ENCODE results near the gene ZNF689. TPM values are rescaled to one million over a fixed set of nuclear protein-coding genes. Genes with fewer than 3 reads are reported as not detected.
A peak's percentile ranks its signal among the peaks of the same experiment; 100 is the strongest.
"Not testable (repeated sequence)": the region's sequence is repeated elsewhere in the genome, so short reads cannot be mapped to it uniquely, and the experiment has no call there.

ZNF689 gene
- polyA plus RNA-seq, 3 donors: 14.8 to 16.2 (median 15.7) TPM

DNA sequence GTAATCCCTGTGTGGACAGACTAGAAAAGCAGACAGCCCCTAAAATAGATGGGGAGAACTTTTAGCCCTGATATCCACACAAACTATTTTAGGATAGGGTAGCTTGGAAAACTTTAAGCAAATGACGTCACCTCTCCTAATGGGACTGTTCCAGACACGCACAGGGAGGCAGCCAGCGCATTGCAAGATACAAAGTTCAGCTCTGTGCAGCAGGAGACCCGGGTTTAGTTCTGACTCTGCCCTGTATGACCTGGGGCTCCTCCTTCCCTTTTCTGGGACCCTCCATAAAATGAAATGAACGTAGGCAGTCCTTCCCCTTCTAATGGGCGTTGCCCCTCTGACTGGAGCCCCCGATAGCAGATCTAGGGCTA lies 6.3 kb downstream of the ZNF689 start:
- no peak for DNase-seq

DNA sequence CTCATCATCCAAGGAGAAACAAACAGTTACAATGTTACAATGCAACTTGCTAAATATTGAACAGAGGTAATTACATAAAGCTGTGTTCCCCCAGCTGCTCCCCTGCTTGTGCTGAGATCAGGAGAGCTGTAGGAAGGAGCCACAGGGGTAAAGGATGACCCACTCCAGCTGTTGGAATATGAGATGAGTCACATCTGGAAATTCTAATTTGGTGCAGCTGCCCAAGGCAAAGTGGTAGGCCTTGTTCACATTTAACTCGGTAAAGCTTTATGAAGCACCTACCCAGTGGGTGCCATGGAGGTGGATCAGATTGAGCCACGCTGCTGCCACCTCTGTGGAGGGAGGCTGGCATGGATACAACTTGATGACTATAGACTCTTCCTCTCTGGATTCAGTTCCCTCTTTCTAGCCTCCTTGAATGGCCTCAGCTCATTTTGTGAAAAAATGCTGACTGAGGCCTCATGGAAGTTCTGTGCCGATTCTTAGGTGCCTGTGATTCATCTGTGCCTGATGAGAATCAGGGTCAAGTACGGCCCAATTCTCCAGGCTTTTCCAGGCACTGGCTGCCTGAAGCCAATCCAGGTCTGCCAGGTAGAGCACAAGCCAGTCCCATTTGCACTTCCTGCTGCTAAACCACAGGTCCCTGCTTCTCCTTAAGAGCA lies 7.4 kb downstream of the ZNF689 start:
- DNase-seq: no peak

DNA sequence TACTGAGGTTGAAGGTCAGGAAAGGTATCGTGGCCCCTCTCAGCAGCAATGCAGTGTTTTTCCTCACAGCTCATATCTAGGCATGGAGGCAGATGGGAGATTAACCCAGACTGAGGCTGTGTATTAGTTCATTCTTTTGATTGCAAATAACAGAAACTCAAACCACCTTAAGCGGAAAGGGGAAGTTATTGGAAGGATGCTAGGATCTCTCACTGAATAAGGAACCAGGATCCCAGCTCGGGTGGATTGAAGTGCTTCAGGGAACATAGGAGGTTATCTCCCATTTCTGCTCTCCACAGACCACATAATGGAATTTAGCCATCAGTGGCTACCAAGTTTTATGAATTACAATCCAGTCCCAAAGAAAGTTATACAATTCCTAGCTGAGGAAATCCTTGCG lies 8.2 kb downstream of the ZNF689 start:
- no peak for DNase-seq

DNA sequence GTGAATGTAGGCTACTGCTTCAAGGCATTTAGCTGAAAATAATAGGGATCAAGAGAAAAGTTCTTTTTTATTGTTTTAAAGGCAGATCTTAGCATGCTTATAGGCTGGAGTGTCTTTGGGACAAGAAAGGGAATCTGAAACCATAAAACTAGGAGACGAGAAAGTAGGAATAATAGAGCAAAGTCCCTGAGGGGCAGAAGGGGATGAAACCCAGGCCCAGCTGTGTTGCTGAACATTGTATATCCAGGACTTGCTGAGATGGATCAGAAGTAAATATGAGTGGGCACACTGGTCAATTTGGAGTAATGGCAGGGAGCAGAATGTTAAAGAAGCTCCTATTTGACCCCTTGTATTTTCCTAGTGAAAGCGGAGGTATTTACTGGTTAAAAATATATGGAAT lies 9.3 kb downstream of the ZNF689 start:
- DNase-seq: no peak

DNA sequence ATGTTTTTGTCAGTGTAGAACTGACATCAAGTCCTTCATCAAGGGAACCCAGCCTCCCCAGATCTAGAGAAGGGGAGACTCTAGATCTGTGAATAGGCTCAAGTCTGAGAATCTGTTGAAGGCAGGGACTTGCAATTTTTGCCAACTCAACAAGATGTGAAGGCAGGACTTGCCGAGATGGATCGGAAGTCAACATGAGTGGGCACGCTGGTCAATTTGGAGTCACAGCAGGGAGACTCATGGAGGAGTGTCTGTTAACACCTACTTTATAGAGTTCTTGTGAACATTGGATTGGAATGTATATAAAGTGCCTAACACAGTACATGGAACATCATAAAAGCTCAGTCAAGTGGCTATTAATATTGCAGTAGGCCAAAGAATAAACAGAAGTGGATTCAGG lies 10.0 kb downstream of the ZNF689 start:
- DNase-seq: no peak

DNA sequence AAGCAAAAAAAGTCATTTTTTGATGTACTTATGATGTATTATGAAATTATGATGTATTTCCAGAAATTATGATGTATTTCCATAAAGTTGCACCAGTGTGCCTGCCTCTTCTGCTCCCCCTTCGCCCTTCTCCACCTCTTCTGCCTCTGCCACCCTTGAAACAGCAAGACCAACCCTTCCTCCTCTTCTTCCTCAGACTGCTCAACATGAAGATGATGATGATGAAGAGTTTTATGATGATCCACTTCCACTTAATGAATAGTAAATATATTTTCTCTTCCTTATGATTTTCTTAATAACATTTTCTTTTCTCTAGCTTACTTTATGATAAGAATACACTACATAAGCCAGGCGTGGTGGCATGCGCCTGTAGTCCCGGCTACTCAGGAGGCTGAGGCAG lies 17.3 kb downstream of the ZNF689 start:
- no peak for DNase-seq

DNA sequence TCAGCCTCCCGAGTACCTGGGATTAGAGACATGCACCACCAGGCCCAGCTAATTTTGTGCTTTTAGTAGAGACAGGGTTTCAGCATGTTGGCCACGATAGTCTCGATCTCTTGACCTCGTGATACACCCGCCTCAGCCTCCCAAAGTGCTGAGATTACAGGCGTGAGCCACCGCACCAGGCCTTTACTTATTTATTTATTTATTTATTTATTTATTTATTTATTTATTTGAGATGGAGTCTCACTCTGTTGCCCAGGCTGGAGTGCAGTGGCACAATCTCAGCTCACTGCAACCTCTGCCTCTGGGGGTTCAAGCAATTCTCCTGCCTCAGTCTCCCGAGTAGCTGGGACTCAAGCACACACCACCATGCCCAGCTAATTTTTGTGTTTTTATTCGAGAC lies 19.3 kb downstream of the ZNF689 start:
- DNase-seq: not testable (repeated sequence)

DNA sequence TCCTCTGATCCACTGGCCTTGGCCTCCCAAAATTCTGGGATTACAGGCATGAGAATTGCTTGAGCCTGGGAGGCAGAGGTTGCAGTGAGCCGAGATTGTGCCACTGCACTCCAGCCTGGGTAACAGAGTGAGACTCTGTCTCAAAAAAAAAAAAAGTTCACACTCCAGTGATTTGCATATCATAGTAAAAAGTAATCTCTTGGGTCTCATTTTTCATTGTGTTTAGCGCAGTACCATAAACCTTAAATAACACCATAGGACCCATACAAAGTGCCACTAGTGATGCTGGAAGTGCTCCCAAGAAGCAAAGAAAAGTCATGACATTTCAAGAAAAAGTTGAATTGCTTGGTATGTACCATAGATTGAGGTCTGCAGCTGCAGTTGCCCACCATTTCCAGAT lies 20.6 kb downstream of the ZNF689 start:
- DNase-seq: not testable (repeated sequence)

DNA sequence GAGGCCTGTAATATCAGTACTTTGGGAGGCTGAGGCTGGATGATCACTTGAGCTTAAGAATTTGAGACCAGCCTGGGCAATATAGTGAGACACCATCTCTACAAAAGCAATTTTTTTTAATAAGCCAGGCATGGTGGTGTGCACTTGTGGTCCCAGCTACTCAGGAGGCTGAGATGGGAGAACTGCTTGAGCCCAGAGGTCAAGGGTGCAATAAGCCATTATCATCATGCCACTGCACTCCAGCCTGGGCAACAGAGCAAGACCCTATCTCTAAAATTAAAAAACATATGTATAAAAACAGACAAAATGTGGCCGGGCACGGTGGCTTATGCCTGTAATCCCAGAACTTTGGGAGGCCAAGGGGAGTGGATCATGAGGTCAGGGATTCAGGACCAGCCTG lies 21.5 kb downstream of the ZNF689 start:
- DNase-seq: no peak

DNA sequence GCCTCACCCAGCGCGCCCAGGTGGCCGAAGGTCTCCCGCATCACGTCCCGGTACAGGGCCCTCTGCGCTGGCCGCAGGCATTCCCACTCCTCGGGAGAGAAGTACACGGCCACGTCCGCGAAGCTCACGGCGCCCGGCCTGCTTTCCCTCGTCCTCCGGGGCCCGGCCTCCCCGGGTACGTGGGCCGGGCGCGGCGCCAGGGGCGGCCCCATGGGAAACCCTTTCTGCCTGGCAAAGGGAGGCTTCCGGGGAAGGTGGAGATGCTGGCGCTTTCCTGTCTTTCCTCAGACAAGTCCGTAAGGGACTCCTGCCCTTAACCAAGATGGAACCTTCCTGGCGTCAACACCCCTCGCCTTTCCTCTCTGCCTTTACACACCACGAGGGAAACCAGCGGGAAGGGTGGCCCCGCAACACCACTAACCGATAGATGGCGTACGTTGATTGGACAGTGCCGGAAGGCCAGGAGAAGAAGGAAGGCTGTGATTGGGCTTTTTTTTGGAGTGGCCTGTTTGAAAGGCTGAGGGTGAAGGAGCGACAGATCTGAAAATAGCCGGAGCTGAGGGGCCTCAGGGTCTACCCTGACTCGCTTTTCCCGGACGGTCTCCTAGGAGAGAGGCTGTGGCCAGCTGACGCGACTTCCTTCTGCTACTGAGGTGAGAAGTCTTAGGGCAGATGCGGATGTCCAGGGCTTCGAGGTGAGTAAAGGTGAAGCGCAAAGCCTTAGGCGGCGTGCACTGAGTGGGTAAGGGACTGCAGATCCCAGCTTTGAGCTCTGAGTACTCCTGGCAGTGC lies 24.6 kb downstream of the ZNF689 start, which contains the start of gene ZNF785:
TSS of gene ZNF785 (minus strand) at position 298 of the 792 bp plus-strand sequence. CDS start at position 212, 86 bp downstream.
- peak; percentile 99 for DNase-seq

DNA sequence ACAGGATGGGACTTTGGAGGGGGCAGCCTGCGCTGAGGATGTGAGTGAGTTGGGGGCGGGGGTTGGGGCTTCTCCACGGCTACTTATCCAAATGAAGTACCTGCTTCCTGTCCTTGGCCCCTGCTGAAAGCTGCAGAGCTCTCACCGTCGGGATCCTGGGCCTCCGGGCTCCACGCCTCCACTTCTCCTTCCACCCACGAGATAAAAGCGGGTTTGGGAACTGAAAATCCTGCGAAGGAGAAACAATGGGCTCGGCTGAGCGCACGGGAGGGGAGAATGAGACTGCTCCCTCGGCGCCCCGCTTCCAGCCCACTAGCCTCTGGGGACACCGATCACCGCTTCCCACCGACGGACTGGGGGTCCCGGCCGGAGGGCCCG lies 25.2 kb downstream of the ZNF689 start:
- DNase-seq: peak; percentile 12

DNA sequence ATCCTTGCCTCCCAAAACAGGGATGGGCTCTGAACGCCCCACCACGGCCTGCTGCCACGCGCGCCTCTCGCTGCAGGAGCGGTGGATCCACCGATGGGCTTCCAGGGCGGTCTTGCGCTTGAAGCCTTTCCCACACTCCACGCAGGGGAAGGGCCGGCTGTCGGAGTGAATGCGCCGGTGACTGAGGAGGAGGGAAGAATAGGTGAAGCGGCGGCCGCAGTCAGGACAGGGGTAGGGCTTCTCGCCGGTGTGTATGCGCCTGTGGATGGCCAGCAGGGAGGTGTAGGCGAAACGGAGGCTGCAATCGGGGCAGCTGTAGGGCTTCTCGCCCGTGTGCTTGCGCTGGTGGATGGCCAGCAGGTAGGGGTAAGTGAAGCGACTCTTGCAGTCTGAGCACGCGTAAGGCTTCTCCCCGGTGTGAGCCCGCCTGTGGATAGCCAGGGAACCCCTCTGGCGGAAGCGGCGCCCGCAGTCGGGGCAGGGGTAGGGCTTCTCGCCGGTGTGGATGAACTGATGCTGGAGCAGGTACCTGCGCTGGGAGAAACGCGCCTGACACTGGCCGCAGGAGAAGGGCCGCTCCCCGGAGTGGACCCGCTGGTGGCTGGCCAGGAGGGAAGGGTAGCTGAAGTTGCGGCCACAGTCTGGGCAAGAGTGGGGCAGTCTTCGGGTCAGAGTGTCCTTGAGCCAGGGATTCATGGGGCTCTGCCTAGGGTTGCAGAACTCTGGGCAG lies 27.4 kb downstream of the ZNF689 start:
- no peak for DNase-seq

DNA sequence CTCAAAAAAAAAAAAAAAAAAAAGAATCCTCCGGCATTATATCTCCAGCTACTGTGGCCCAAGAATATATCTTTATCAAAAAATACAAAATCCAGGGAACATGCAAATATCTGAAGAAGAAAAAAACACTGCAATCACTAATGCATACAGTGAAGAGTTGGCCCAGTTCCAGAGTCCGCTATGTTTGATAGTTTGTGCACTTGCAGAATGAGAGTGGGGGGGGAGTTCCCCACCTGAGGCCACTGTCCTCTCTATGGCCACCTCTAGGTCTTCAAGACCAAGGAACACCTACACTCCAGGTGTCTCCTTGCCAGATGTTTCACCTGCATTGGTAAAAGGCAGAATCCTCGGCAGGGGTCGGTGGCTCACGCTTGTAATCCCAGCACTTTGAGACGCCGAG lies 28.7 kb downstream of the ZNF689 start:
- no peak for DNase-seq

DNA sequence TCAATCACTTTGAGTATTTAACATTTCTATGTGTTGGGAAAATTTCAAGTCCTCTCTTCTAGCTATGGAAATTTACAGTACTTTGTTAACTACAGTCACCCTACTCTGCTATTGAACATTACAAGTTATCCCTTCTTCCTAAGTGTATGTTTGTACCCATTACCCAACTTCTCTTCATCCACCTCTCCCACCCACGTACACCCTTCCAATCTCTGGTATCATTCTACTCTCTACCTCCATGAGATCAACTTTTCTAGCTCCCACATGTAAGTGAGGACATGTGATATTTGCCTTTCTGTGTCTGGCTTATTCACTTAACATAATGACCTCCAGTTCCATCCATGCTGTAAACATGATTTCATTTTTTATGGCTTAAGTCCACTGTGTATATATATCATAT lies 35.5 kb downstream of the ZNF689 start:
- DNase-seq: no peak

DNA sequence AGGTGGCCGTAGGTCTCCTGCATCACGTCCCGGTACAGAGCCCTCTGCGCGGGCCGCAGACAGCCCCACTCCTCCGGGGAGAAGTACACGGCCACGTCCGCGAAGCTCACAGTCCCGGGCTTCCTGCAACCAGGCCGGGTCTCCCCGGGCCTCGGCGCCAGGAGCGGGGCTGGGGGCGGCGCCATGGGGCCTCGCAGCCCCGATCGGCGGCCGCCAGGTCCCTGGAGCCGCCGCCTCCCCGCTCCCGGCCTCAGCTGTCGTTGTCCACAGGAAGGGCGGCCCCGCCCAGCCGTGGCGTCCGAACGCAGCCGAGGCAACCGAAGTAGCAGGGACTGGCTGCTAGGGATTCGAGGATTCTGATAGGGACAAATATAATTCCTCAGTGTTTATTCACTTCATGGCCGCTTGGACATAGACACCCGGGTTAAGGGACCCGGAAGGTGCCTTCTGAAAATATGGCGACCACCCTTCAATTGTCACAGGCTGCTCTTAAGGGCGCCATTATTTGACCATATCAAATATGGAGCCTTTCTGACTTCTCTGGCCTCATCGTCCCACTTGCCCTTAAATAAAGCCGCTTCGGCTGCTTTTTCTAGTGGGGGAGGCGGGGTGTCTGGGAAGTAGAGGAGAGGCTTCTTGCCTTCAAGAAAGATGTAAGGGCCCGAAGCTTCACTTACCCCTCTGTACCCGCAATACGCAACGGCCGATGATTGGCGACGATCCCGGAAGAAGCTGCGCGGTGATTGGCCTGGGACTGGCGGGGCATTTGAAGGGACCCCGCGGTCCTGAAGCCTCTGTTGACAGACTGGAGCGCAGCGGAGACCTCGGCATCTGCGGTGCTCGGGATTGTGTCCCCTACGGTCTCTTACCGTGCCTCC lies 38.5 kb downstream of the ZNF689 start, which contains the start of gene ZNF688:
TSS of gene ZNF688 (minus strand) at position 270 of the 878 bp plus-strand sequence. CDS start at position 185, 85 bp downstream.
- DNase-seq: peak; percentile 99

DNA sequence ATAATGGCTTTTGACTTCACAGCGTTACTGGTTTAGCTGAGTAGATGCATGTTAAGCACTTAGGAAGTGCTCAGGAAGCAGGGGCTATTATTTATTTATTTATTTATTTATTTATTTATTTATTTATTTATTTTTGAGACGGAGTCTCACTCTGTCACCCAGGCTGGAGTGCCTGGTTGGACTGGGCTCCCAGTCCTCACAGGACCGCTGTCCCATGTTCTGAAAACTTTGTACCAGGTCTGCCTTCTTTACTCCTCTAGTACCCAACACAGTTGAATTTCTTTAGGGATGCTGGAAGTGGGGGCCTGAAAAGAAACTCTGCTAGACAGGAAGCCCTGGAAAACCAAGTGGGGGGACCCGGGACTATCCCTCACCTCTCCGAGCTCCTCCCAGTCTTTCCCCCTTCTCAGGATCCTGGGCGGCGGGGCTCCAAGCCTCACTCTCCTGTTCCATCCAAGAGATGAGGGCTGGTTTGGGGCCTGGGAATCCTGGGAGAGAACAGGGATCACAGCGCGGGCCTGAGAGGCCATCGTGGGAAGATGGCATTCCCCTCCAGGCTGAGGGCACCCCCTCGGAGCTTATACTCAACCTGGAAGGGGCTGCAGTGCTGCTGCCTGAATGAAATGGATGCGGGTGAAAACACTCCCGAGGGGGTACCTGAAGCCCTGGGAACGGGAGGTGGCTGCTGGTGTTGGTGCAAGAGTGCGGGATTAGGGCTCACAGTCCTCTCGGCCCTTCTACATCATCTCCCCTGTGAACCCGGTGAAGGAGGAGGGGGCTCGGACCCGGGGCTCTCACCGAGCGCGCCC lies 39.3 kb downstream of the ZNF689 start:
- no peak for DNase-seq

DNA sequence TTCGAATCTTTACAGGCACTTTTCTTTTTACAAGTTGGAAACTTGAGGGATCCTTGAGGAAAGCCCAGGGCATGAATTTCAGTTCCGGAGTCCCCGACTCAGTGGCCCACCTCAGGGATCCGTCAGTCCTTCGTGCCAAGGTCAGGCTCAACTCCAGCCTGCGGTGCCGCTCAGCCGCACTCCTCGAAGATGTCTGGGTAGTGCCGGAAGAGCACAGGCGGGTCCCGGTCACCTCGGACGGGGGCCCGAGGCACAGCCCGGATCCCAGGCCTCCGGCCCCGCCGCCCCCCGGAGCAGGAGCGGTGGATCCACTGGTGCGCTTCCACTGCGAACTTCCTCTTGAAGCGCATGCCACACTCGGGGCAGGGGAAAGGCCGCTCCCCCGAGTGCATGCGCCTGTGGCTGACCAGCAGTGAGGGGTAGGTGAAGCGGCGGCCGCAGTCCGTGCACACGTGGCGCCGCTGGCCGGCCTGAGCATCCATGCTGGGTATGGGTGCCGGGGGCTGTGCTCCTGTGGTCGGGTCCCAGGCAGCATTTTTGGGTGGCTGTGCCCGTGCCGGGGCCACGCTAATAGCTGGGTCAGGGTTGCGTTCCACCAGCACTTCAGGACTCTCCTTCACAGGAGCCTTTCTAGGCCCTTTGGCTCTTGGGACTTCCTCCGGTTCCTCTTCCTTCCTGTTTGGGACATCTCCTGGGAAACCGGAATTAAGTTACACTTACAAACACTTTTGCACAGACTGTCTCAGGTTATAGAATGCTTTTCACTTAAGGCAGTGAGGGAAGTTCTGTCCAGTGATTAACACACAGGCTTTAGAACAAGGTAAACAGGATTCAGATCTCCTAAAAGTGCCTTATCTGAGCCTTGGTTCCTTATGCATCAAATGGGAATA lies 40.2 kb downstream of the ZNF689 start:
- no peak for DNase-seq

DNA sequence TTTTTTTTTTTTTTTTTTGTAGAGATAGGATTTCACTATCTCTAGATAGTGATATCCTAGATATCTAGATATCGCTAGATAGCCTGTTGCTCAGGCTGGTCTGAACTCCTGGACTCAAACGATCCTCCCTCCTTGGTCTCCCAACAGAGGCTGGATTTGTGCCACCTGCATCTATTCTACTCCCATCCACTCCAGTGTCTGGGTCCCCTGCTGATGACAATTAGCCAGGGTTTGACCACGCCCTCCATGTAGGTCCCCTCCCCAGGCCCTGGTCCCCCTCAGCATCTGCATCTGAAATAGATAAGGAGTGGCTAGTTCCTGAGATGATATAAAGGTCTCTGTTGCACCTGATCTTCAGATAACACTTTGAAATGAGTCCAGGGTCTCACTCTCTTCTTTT lies 40.9 kb downstream of the ZNF689 start:
- no peak for DNase-seq

DNA sequence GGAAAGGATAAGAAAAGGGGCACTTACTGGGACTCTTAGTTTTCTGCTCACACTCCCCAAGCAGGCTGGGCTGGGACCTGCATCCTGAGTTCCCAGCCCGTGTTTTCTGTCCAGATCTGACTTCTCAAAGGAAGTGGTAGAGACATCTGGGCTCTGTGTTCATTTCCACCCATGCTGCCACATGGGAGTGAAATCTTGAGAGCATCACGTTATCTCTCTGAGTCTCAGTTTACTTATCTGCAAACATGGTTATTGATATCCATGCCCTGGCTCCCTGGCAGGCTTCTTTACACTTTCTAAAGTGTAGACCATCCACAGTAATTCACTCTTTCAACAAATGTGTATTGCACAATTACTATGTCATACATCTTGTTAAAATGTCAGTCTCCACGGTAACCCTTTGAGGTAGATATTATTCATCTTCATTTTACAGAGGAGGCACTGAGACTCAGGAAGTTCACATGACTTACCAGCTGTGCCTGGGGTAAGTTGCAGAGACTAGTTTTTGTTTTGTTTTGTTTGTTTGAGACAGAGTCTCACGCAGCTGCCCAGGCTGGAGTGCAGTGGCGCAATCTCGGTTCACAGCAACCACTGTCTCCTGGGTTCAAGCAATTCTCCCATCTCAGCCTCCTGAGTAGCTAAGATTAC lies 42.1 kb downstream of the ZNF689 start:
- DNase-seq: no peak

All from renal pelvis (tissue), 4 donors.